WTC11 (cell line): ENCODE measurements around the gene OSGEP. TPM values are rescaled to one million over a fixed set of nuclear protein-coding genes. Genes with fewer than 3 reads are reported as not detected.

Source experiments
- ATAC-seq: fragments of 200-7000 bp; cut with Tn5 transposase; 2 replicates; pipeline ENCODE4 v1.10.0; 2021; ENCODE audit warnings: mild to moderate bottlenecking, moderate library complexity
- CTCF ChIA-PET: fragments of 300-600 bp; sonication (Branson Sonifier 250); formaldehyde crosslinking; loops from one replicate; lab custom pipeline; 2021; ENCODE audit warnings: antibody characterized with exemption; lab: Charles Lee
- POLR2A ChIA-PET: fragments of 350-600 bp; sonication (Branson Sonifier 250); formaldehyde crosslinking; loops from one replicate; lab custom pipeline; 2021; ENCODE audit warnings: antibody characterized with exemption; lab: Charles Lee
- DNase-seq: peaks from one replicate; pipeline ENCODE4 v3.0.0; 2021; ENCODE audit warnings: low spot score
- H3K27ac Mint-ChIP-seq: 2 replicates; pipeline ENCODE4 v1.8.0; 2021; ENCODE audit warnings: mixed read lengths
- H3K27me3 Mint-ChIP-seq: 2 replicates; pipeline ENCODE4 v1.8.0; 2021; ENCODE audit warnings: low read depth, mild to moderate bottlenecking, moderate library complexity, mixed read lengths
- H3K36me3 Mint-ChIP-seq: 2 replicates; pipeline ENCODE4 v1.8.0; 2021; ENCODE audit warnings: mixed read lengths
- H3K4me1 Mint-ChIP-seq: 2 replicates; pipeline ENCODE4 v1.8.0; 2022; ENCODE audit warnings: mixed read lengths
- H3K4me3 Mint-ChIP-seq: 2 replicates; pipeline ENCODE4 v1.8.0; 2021; ENCODE audit warnings: mild to moderate bottlenecking, moderate library complexity, mixed read lengths
- H3K9me3 Mint-ChIP-seq: 2 replicates; pipeline ENCODE4 v1.8.0; 2021; ENCODE audit warnings: mixed read lengths
- AFF4 ChIP-seq: sonication (generic); formaldehyde crosslinking; IDR thresholded peaks from 2 replicates; pipeline ENCODE4 v1.8.1; 2023; ENCODE audit warnings: mild to moderate bottlenecking, missing genetic modification reagents, borderline replicate concordance
- FOXK1 ChIP-seq: sonication (generic); formaldehyde crosslinking; IDR thresholded peaks from 2 replicates; pipeline ENCODE4 v1.8.0; 2022; ENCODE audit warnings: mild to moderate bottlenecking, moderate library complexity, missing genetic modification reagents
- FOXP1 ChIP-seq: sonication (generic); formaldehyde crosslinking; IDR thresholded peaks from 2 replicates; pipeline ENCODE4 v1.8.0; 2022; ENCODE audit warnings: missing genetic modification reagents, mild to moderate bottlenecking, moderate library complexity, borderline replicate concordance
- HMGXB4 ChIP-seq: sonication (generic); formaldehyde crosslinking; IDR thresholded peaks from 2 replicates; pipeline ENCODE4 v1.8.1; 2023; ENCODE audit warnings: mild to moderate bottlenecking, moderate library complexity, missing genetic modification reagents
- MLX ChIP-seq: sonication (generic); formaldehyde crosslinking; IDR thresholded peaks from 2 replicates; pipeline ENCODE4 v1.8.1; 2023; ENCODE audit warnings: mild to moderate bottlenecking, missing genetic modification reagents, moderate library complexity
- NFE2L1 ChIP-seq: sonication (generic); formaldehyde crosslinking; IDR thresholded peaks from 2 replicates; pipeline ENCODE4 v1.8.1; 2023; ENCODE audit warnings: missing genetic modification reagents
- SMAD3 ChIP-seq: sonication (generic); formaldehyde crosslinking; IDR thresholded peaks from 2 replicates; pipeline ENCODE4 v1.8.0; 2022; ENCODE audit warnings: missing genetic modification reagents, mild to moderate bottlenecking, borderline replicate concordance
- TEAD1 ChIP-seq: sonication (generic); formaldehyde crosslinking; IDR thresholded peaks from 2 replicates; pipeline ENCODE4 v1.8.0; 2022; ENCODE audit warnings: mild to moderate bottlenecking, missing genetic modification reagents
- ZNF219 ChIP-seq: sonication (generic); formaldehyde crosslinking; IDR thresholded peaks from 2 replicates; pipeline ENCODE4 v1.8.0; 2023; ENCODE audit warnings: missing genetic modification reagents, mild to moderate bottlenecking, borderline replicate concordance
- ZNF281 ChIP-seq: sonication (generic); formaldehyde crosslinking; IDR thresholded peaks from 2 replicates; pipeline ENCODE4 v1.8.0; 2023; ENCODE audit warnings: mild to moderate bottlenecking, missing genetic modification reagents
- ZNF423 ChIP-seq: fragments of 250-450 bp; sonication (Bioruptor Pico); IDR thresholded peaks from 2 replicates; pipeline ENCODE4 v2.1.2; 2022; ENCODE audit warnings: mild to moderate bottlenecking, moderate library complexity
- total RNA-seq: library from RNA; stranded (reverse); gene quantifications from 3 replicates; pipeline ENCODE4 v1.2.3, GENCODE V29; 2021
- TF ChIP-seq, protein P1 (sequence below): sonication (generic); formaldehyde crosslinking; IDR thresholded peaks from 2 replicates; pipeline ENCODE4 v1.8.1; 2022; ENCODE audit warnings: missing genetic modification reagents, borderline replicate concordance
- TF ChIP-seq, protein P2 (sequence below): fragments of 250-450 bp; sonication (Bioruptor Pico); IDR thresholded peaks from 2 replicates; pipeline ENCODE4 v1.9.0; 2021; ENCODE audit warnings: moderate library complexity, mild to moderate bottlenecking, inconsistent platforms, borderline replicate concordance
- TF ChIP-seq, protein P3 (sequence below): fragments of 250-450 bp; sonication (Bioruptor Pico); IDR thresholded peaks from 2 replicates; pipeline ENCODE4 v1.9.0; 2021; ENCODE audit warnings: mild to moderate bottlenecking
- TF ChIP-seq, protein P4 (sequence below): sonication (generic); formaldehyde crosslinking; IDR thresholded peaks from 2 replicates; pipeline ENCODE4 v1.8.1; 2023; ENCODE audit warnings: mild to moderate bottlenecking, missing genetic modification reagents

Gene OSGEP
- total RNA-seq, 1 experiment from 2014 or later: 40.0 TPM

GRCh38 chr14:20412876-20413743, 41.5 kb downstream of the OSGEP start, which contains the start of gene TEP1 (continued):
- TF ChIP-seq FOXP1 (CRISPR knock-in tag) (peak; percentile 61; the same call in 1 of the 2 replicates), ZNF423 (CRISPR knock-in tag) (peak; percentile 23; the same call in 1 of the 2 replicates), MLX (no peak), NFE2L1 (CRISPR knock-in tag) (no peak), AFF4 (CRISPR knock-in tag) (no peak), TEAD1 (CRISPR knock-in tag) (no peak), ZNF281 (CRISPR knock-in tag) (peak; percentile 34; the same call in 1 of the 2 replicates), HMGXB4 (peak; percentile 65)
- TF ChIP-seq, protein P1, sequence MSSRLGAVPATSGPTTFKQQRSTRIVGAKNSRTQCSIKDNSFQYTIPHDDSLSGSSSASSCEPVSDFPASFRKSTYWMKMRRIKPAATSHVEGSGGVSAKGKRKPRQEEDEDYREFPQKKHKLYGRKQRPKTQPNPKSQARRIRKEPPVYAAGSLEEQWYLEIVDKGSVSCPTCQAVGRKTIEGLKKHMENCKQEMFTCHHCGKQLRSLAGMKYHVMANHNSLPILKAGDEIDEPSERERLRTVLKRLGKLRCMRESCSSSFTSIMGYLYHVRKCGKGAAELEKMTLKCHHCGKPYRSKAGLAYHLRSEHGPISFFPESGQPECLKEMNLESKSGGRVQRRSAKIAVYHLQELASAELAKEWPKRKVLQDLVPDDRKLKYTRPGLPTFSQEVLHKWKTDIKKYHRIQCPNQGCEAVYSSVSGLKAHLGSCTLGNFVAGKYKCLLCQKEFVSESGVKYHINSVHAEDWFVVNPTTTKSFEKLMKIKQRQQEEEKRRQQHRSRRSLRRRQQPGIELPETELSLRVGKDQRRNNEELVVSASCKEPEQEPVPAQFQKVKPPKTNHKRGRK (CRISPR knock-in tag): 0 out of 2 replicates have a peak, but pooled peaks have one; percentile 76

GRCh38 chr14:20412411-20412810, 42.2 kb downstream of the OSGEP start:
- Mint-ChIP-seq H3K27ac (peak overlapping the region; percentile 37; the same call in 1 of the 2 replicates), H3K4me1 (peaks cover 16% of the 10 kb centered on the region), H3K36me3 (peaks cover 7% of the 10 kb centered on the region; the same call in 1 of the 2 replicates), H3K4me3 (peak overlapping the region; percentile 87), H3K27me3 (no peaks in the 10 kb centered on the region), H3K9me3 (no peaks in the 10 kb centered on the region)
- DNase-seq: no peak
- ChIA-PET CTCF (interaction anchor here (0.5 to 2.2 kb wide), 5 partner anchors 18 to 241 kb away, joined by 3 to 9 read pairs (median 4); partner anchors contain the start of genes APEX1, OSGEP and PARP2), POLR2A (interaction anchor here (0.6 to 1.8 kb wide), 3 partner anchors 49 to 129 kb away, joined by 3 to 23 read pairs (median 3); partner anchors contain the start of genes PARP2 and PIP4P1)
- ATAC-seq: no peak
- TF ChIP-seq, protein P2, sequence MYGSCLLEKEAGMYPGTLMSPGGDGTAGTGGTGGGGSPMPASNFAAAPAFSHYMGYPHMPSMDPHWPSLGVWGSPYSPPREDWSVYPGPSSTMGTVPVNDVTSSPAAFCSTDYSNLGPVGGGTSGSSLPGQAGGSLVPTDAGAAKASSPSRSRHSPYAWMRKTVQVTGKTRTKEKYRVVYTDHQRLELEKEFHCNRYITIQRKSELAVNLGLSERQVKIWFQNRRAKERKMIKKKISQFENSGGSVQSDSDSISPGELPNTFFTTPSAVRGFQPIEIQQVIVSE (CRISPR knock-in tag): no peak
- TF ChIP-seq ZNF281 (CRISPR knock-in tag): no peak
- no peak for TF ChIP-seq ZNF219 (CRISPR knock-in tag)
- TF ChIP-seq, protein P3, sequence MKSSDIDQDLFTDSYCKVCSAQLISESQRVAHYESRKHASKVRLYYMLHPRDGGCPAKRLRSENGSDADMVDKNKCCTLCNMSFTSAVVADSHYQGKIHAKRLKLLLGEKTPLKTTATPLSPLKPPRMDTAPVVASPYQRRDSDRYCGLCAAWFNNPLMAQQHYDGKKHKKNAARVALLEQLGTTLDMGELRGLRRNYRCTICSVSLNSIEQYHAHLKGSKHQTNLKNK (CRISPR knock-in tag): no peak
- TF ChIP-seq, protein P4, sequence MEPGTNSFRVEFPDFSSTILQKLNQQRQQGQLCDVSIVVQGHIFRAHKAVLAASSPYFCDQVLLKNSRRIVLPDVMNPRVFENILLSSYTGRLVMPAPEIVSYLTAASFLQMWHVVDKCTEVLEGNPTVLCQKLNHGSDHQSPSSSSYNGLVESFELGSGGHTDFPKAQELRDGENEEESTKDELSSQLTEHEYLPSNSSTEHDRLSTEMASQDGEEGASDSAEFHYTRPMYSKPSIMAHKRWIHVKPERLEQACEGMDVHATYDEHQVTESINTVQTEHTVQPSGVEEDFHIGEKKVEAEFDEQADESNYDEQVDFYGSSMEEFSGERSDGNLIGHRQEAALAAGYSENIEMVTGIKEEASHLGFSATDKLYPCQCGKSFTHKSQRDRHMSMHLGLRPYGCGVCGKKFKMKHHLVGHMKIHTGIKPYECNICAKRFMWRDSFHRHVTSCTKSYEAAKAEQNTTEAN (CRISPR knock-in tag): no peak
- TF ChIP-seq FOXK1: no peak
- TF ChIP-seq SMAD3: no peak
